AG09319 (cell line): ENCODE measurements around the gene GAK.
A peak's percentile ranks its signal among the peaks of the same experiment; 100 is the strongest.

Experiments
- DNase-seq: peaks from one replicate; pipeline ENCODE4 v3.0.0-alpha.2; 2010; ENCODE audit warnings: low read depth; ENCODE audit errors: extremely low read depth
- TF ChIP-seq, protein P1 (sequence below): IDR thresholded peaks from 2 replicates; pipeline ENCODE4 v1.5.1; 2011; ENCODE audit warnings: low read depth, mild to moderate bottlenecking, inconsistent platforms, low read length, moderate library complexity

The GAK gene

DNA sequence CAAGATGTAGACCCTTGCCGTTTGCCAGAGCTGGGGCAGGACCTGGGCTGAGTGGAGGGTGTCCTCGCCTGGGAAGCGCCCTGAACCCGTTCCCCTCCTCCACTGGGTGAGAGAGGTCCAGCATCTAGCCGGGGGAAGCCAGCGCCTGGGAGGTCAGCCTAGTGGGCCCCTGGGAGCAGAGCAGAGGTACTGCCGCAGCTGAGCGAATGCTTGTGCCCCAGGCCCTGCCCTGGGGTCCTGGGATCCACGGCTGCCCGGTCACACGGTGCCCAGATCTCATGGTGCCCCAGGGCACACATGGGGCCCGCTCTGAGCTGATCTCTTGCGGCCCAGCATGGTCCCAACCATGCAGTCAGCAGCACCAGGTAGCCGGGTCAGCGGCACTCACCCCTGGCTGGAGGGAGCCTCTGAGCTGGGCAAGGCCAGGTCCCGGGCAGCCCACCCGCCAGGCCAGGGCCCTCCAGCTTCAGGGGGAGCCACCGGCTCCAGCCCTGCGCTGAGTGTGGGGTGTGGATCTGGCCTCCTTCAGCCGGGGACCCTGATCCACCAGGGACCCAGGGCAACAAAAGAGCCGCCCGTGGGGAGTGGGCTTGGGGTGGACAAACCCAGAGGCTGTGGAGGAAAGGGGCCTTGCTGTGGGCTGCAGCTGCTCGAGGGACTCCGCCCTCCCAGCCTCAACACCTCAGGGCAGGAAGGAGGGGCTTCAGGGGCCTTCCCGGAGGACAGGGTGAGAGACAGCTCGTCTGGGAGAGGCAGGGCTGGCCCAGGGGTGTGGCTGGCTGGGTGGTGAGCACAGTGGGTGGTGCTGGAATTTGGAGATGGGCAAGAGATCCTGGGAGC, 102.1 kb downstream of the GAK start:
- TF ChIP-seq, protein P1, sequence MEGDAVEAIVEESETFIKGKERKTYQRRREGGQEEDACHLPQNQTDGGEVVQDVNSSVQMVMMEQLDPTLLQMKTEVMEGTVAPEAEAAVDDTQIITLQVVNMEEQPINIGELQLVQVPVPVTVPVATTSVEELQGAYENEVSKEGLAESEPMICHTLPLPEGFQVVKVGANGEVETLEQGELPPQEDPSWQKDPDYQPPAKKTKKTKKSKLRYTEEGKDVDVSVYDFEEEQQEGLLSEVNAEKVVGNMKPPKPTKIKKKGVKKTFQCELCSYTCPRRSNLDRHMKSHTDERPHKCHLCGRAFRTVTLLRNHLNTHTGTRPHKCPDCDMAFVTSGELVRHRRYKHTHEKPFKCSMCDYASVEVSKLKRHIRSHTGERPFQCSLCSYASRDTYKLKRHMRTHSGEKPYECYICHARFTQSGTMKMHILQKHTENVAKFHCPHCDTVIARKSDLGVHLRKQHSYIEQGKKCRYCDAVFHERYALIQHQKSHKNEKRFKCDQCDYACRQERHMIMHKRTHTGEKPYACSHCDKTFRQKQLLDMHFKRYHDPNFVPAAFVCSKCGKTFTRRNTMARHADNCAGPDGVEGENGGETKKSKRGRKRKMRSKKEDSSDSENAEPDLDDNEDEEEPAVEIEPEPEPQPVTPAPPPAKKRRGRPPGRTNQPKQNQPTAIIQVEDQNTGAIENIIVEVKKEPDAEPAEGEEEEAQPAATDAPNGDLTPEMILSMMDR: no peak
- DNase-seq: no peak

DNA sequence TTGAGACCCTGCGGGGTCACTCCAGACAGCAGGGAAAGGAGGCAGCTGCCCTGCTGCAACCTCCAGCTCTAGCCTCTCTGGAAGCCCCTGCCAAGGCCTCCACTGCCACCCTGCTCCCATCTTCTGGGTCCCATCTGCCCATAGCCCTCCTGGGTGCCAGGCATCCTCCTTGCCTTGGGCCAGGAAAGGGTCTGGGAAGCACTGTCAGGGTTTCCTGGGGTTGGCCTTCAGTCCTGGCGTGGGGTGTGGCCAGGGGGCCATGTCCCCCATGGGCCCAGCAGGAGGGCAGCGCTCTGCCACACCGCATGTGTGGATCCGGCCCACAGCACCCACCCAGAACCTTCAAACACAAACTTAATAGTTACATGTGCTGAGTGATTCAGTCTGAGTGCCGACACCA, 102.8 kb downstream of the GAK start:
- TF ChIP-seq, protein P1: no peak
- no peak for DNase-seq

DNA sequence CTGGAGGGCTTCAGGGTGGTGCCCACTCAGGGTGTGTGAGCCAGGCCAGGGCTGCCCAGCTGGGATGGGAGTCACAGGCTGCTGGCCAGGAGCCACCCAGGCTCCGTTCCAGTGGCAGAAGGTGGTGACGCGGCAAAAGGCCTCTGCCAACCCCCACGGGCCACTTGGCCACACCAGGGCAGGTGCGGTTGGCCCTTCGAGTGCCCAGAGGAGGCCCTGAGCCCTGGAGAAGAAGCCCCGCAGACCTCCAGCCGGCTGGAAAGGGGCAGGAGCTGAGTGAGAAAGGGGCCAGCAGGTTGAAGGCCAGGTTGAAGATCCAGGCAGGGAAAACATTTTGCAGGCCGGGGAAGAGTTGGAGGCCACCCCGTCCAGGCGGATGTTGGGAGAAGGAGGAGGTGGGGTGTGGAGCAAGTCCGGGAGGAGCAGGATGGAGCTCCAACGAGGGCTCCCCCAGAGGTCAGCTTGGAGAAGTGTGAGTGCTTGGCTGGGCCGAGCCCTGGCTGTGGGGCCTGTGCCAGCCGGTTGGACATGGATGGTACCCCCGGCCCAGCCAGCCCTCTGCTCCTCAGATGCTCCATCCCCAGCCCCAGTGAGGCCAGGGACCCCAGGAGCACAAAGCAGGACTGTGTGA, 103.4 kb downstream of the GAK start:
- no peak for DNase-seq
- TF ChIP-seq, protein P1: peak; percentile 13

DNA sequence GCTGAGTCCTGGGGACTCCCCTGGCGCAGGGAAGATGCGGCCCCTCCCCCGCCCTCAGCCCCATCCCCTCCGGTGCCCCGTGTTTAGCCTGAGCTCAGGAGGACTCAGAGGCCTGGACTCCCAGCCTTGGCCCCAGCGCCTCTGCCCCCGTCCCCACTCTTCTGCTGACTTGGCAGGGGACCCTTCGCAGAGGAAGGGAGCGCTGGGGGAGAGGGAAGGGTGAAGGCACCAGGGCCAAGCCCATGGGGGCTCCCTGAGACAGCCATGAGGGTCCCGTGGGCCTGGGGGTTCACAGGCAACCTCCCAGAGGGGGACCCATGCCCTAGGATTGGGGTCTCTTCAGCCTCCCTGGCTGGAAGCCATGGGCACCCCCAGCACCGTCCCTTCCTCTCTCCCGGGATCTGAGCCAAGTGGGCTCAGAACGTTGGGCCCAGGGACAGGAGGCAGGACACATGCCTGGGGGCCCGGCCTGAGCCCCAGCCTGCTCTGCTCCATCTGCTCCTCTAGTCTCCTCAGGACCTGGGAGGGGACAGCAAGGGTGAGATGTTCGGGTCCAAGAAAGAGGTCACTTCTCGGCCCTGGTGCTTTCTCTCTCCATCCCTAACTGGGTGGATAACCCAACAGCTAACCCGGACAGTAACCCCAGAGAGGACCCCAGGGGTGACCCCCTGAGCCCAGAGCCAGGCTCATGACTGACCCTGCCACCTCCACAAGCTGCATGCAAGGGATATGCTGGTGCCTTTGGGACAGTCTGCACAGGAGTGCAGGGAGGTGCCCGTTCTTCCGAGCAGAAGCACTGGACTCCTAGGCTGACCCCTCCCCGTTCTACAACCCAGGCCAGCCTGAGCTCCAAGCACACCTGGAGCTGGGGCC, 104.7 kb downstream of the GAK start:
- DNase-seq: no peak
- TF ChIP-seq, protein P1: no peak

DNA sequence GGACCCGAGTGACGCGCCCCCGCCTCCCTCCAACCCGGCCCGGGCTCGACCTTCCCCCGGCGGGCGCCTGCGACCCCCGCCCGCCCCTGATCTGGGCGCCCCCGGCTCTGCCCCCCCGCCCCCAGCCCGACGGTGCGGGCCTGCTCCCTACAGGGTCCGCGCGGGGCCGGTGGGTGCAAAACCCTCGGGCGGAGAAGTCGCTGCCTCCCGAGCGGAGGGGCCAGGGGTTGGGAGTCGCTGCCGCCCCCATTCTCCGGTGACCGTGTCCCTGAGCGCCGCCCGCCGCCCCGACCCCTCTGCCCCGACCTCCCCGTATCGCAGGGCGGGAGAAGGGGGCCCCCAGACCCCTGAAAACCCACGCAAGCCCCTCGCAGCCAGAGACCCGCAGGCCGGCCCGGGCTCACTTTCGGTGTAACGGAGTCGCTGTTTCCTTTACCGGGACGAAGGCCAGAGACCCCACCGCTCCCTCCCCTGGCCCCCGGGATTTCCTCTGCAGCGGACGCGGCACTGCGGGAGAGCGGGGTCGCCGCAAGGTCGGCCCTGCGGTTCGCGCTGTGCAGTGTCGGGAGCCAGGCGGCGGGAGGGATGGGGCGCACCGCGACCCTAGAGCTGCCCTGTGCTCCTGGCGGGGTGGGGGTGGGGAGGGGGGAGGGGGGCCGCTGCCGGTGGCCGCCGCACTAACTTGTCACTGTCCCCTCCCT, 105.5 kb downstream of the GAK start:
- TF ChIP-seq, protein P1: no peak
- no peak for DNase-seq

DNA sequence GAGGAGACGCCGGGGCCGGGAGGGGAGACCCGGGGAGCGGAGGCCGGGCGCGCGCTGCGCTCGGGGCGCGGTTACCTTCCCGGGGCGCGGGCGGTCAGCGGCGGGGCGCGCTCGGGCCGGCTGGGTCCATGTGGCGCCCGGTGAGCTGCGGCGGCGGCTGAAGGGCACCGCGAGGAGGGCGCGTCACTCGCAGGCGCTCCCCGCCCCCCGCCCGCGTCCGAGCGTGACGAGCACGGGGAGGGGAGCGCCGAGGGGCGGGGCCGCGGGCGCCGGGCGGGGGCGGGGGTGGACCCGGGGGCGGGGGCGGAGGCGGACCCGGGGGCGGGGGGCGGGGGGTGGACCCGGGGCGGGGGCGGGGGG, 106.2 kb downstream of the GAK start, which contains the start of gene CPLX1:
TSS of gene CPLX1 (minus strand) at position 159 of the 360 bp plus-strand sequence. CDS start 1,607 bp downstream, outside the sequence.
- DNase-seq: no peak

More for the DNA sequence above, 106.2 kb downstream of the GAK start, which contains the start of gene CPLX1:
- TF ChIP-seq, protein P1: no peak
